ENCODE results near the gene PRRC2A. TPM values are rescaled to one million over a fixed set of nuclear protein-coding genes. Genes with fewer than 3 reads are reported as not detected.
A peak's percentile ranks its signal among the peaks of the same experiment; 100 is the strongest.

The PRRC2A gene
- total RNA-seq, 4 donors from 2014 or later: 42.8 to 84.9 (median 67.7) TPM

GRCh38 chr6:31577579-31577966 lies 42.9 kb upstream of the PRRC2A start:
- Histone ChIP-seq H3K27ac (no peak overlapping the region), H3K36me3 (no peaks in the 10 kb centered on the region), H3K4me3 (peak overlapping the region in 2 of 4 donors; percentile 37 to 38), H3K27me3 (peaks cover 0 to 15% (median 0%) of the 10 kb centered on the region in 4 donors), H3K4me1 (peaks cover 15 to 34% (median 16%) of the 10 kb centered on the region in 3 donors), H3K9me3 (no peaks in the 10 kb centered on the region)
- WGBS, 2 donors: 68 to 94% methylated on average over 2 to 3 of the region's 3 CpGs
- intact Hi-C loops (cut with DNase I): no loop called here
- no peak for DNase-seq
- TF ChIP-seq POLR2A (IDR thresholded peaks at IDR 0.05): no peak

- 53 to 67% methylated on average over 11 of the region's 12 CpGs for WGBS, 2 donors
- Histone ChIP-seq H3K36me3 (no peaks in the 10 kb centered on the region), H3K9me3 (no peaks in the 10 kb centered on the region), H3K4me1 (peaks cover 16 to 37% (median 18%) of the 10 kb centered on the region in 3 donors), H3K27me3 (peaks cover 0 to 15% (median 0%) of the 10 kb centered on the region in 4 donors), H3K4me3 (no peak overlapping the region), H3K27ac (no peak overlapping the region)
- TF ChIP-seq POLR2A (IDR thresholded peaks at IDR 0.05) (no peak), CTCF (IDR thresholded peaks at IDR 0.05) (no peak)
- DNase-seq: no peak
- intact Hi-C loops (cut with DNase I): no loop called here
These were observed 42.1 kb upstream of the PRRC2A start for GRCh38 chr6:31578184-31579118.

GRCh38 chr6:31579119-31579505 lies 41.4 kb upstream of the PRRC2A start:
- Histone ChIP-seq H3K27me3 (peaks cover 0 to 12% (median 0%) of the 10 kb centered on the region in 4 donors), H3K27ac (no peak overlapping the region), H3K4me3 (no peak overlapping the region), H3K9me3 (no peaks in the 10 kb centered on the region), H3K4me1 (peaks cover 16 to 37% (median 18%) of the 10 kb centered on the region in 3 donors), H3K36me3 (no peaks in the 10 kb centered on the region)
- intact Hi-C loops (cut with DNase I): no loop called here
- WGBS, 2 donors: 78 to 87% methylated on average over 3 of the region's 3 CpGs
- DNase-seq: no peak
- no peak for TF ChIP-seq POLR2A (IDR thresholded peaks at IDR 0.05)
- TF ChIP-seq CTCF (IDR thresholded peaks at IDR 0.05): no peak

GRCh38 chr6:31579546-31580437 lies 40.7 kb upstream of the PRRC2A start:
- intact Hi-C loops (cut with DNase I): no loop called here
- Histone ChIP-seq H3K36me3 (no peaks in the 10 kb centered on the region), H3K4me3 (peak overlapping the region in 3 of 4 donors; percentile 72 to 84 (median 82)), H3K9me3 (no peaks in the 10 kb centered on the region), H3K27me3 (peaks cover 0 to 9% (median 0%) of the 10 kb centered on the region in 4 donors), H3K4me1 (peaks cover 16 to 37% (median 18%) of the 10 kb centered on the region in 3 donors), H3K27ac (peak overlapping the region in 2 of 4 donors; percentile 81 to 87)
- no peak for DNase-seq
- 83% methylated on average over 6 to 8 of the region's 8 CpGs for WGBS, 2 donors
- no peak for TF ChIP-seq CTCF (IDR thresholded peaks at IDR 0.05)
- no peak for TF ChIP-seq POLR2A (IDR thresholded peaks at IDR 0.05)

GRCh38 chr6:31580438-31580740 lies 40.1 kb upstream of the PRRC2A start:
- peaks cover 16 to 31% (median 18%) of the 10 kb centered on the region in 3 donors for H3K4me1 ChIP-seq
- H3K9me3 ChIP-seq: no peaks in the 10 kb centered on the region
- intact Hi-C loops (cut with DNase I): no loop called here
- DNase-seq: no peak
- peak overlapping the region; percentile 71 to 88 (median 84) for H3K27ac ChIP-seq
- TF ChIP-seq POLR2A (IDR thresholded peaks at IDR 0.05) (no peak), CTCF (IDR thresholded peaks at IDR 0.05) (no peak)
- H3K27me3 ChIP-seq: peaks cover 0 to 8% (median 0%) of the 10 kb centered on the region in 4 donors
- no peaks in the 10 kb centered on the region for H3K36me3 ChIP-seq
- peak overlapping the region; percentile 53 to 84 (median 77) for H3K4me3 ChIP-seq
- WGBS, 2 donors: 33 to 46% methylated on average over 11 of the region's 11 CpGs
